IMR-90 (cell line): ENCODE results near the gene LRRC7. TPM values are rescaled to one million over a fixed set of nuclear protein-coding genes. Genes with fewer than 3 reads are reported as not detected.
A peak's percentile ranks its signal among the peaks of the same experiment; 100 is the strongest.

ENCODE experiments used
- ATAC-seq: fragments of 200-7000 bp; cut with Tn5 transposase; 2 replicates; pipeline ENCODE4 v1.9.1; 2020; ENCODE audit warnings: low read depth, mild to moderate bottlenecking, moderate library complexity
- BruUV-seq: library from RNA; stranded (reverse); fragments of 400-500 nt; replicated peaks from 2 replicates; lab custom pipeline; 2021; lab: Mats Ljungman, UMichigan
- CTCF ChIA-PET: fragments of 300-600 bp; formaldehyde crosslinking; extraction: SDS; loops from one replicate; lab custom pipeline; 2021; ENCODE audit warnings: antibody characterized with exemption; lab: Yijun Ruan, JAX
- POLR2A ChIA-PET: fragments of 300-600 bp; sonication (Branson Sonifier 250); formaldehyde crosslinking; loops from one replicate; lab custom pipeline; 2022; ENCODE audit warnings: antibody characterized with exemption; ENCODE audit not compliant: unreplicated experiment; lab: Charles Lee
- DNase-seq: peaks from one replicate; pipeline ENCODE4 v3.0.0; 2013
- H2AFZ ChIP-seq: replicated peaks from 2 replicates; pipeline ENCODE3; 2013; ENCODE audit warnings: low read length, mild to moderate bottlenecking; ENCODE audit not compliant: poor library complexity
- H2AK5ac ChIP-seq: 2 replicates; pipeline ENCODE4 v1.6.1; 2013; ENCODE audit warnings: low read depth, low read length, inconsistent platforms
- H2AK9ac ChIP-seq: replicated peaks from 2 replicates; pipeline ENCODE3; 2013; ENCODE audit warnings: mild to moderate bottlenecking, low read depth, low read length, moderate library complexity; ENCODE audit not compliant: poor library complexity
- H2BK120ac ChIP-seq: 2 replicates; pipeline ENCODE4 v1.6.1; 2013; ENCODE audit warnings: low read depth, low read length, inconsistent platforms
- H2BK15ac ChIP-seq: 3 replicates; pipeline ENCODE4 v1.6.1; 2013; ENCODE audit warnings: low read depth, low read length, inconsistent platforms
- H2BK20ac ChIP-seq: 2 replicates; pipeline ENCODE4 v1.6.1; 2013; ENCODE audit warnings: low read depth, mild to moderate bottlenecking, inconsistent platforms, low read length, moderate library complexity
- H2BK5ac ChIP-seq: 2 replicates; pipeline ENCODE4 v1.6.1; 2013; ENCODE audit warnings: mild to moderate bottlenecking, low read depth, low read length, inconsistent platforms; ENCODE audit not compliant: poor library complexity, severe bottlenecking
- H3K14ac ChIP-seq: replicated peaks from 2 replicates; pipeline ENCODE4 v1.6.1; 2013; ENCODE audit warnings: low read depth, low read length, inconsistent platforms
- H3K18ac ChIP-seq: 2 replicates; pipeline ENCODE4 v1.6.1; 2013; ENCODE audit warnings: low read depth, low read length, control low read depth
- H3K23ac ChIP-seq: 2 replicates; pipeline ENCODE4 v1.6.1; 2013; ENCODE audit warnings: low read depth, low read length, inconsistent platforms
- H3K27ac ChIP-seq: 2 replicates; pipeline ENCODE4 v1.5.1; 2013; ENCODE audit warnings: mild to moderate bottlenecking, control low read depth, low read length; ENCODE audit not compliant: insufficient read depth
- H3K27me3 ChIP-seq: 2 replicates; pipeline ENCODE4 v1.6.1; 2013; ENCODE audit warnings: low read length; ENCODE audit not compliant: control insufficient read depth, insufficient read depth
- H3K36me3 ChIP-seq: 2 replicates; pipeline ENCODE4 v1.6.1; 2013; ENCODE audit warnings: low read length, mixed read lengths; ENCODE audit not compliant: control insufficient read depth, insufficient read depth
- H3K4ac ChIP-seq: 2 replicates; pipeline ENCODE4 v1.6.1; 2013; ENCODE audit warnings: low read depth, low read length, inconsistent platforms
- H3K4me1 ChIP-seq: 2 replicates; pipeline ENCODE4 v1.6.1; 2013; ENCODE audit warnings: low read length, mixed read lengths; ENCODE audit not compliant: control insufficient read depth, insufficient read depth
- H3K4me2 ChIP-seq: 2 replicates; pipeline ENCODE4 v1.6.1; 2013; ENCODE audit warnings: low read depth, mild to moderate bottlenecking, control low read depth, low read length, moderate library complexity
- H3K4me3 ChIP-seq: 2 replicates; pipeline ENCODE4 v1.5.1; 2013; ENCODE audit warnings: low read depth, mild to moderate bottlenecking, control low read depth, low read length, moderate library complexity; ENCODE audit not compliant: insufficient read depth
- H3K56ac ChIP-seq: 2 replicates; pipeline ENCODE4 v1.6.1; 2013; ENCODE audit warnings: low read length, inconsistent platforms; ENCODE audit not compliant: insufficient read depth; ENCODE audit errors: extremely low read depth
- H3K79me1 ChIP-seq, 2 experiments: 2 replicates each; pipeline ENCODE4 v1.6.1; 2013; ENCODE audit warnings: low read length in 2 of 2, inconsistent platforms in 1 of 2, low read depth in 1 of 2
- H3K9ac ChIP-seq: 2 replicates; pipeline ENCODE4 v1.6.1; 2013; ENCODE audit warnings: low read depth, low read length, control low read depth
- H3K9me1 ChIP-seq: 2 replicates; pipeline ENCODE4 v1.6.1; 2013; ENCODE audit warnings: low read length, inconsistent platforms; ENCODE audit not compliant: insufficient read depth
- H3K9me3 ChIP-seq: 2 replicates; pipeline ENCODE4 v1.6.1; 2013; ENCODE audit warnings: low read length; ENCODE audit not compliant: control insufficient read depth, insufficient read depth
- H4K20me1 ChIP-seq: 2 replicates; pipeline ENCODE4 v1.6.1; 2013; ENCODE audit warnings: low read length, inconsistent platforms; ENCODE audit not compliant: insufficient read depth
- H4K5ac ChIP-seq: 2 replicates; pipeline ENCODE4 v1.6.1; 2013; ENCODE audit warnings: mild to moderate bottlenecking, low read depth, low read length, control low read depth
- H4K8ac ChIP-seq, 2 experiments: 2 replicates each; pipeline ENCODE4 v1.6.1; 2013; ENCODE audit warnings: low read depth in 2 of 2, low read length in 2 of 2, control low read depth in 1 of 2, inconsistent platforms in 1 of 2
- H4K91ac ChIP-seq: 2 replicates; pipeline ENCODE4 v1.6.1; 2013; ENCODE audit warnings: low read depth, low read length, inconsistent platforms; ENCODE audit not compliant: insufficient read depth
- BHLHE40 ChIP-seq: fragments of 150-350 bp; IDR thresholded peaks from 2 replicates; pipeline ENCODE4 v1.6.1; 2016; ENCODE audit warnings: mild to moderate bottlenecking, low read depth, low read length
- CEBPB ChIP-seq: IDR thresholded peaks from 2 replicates; pipeline ENCODE4 v1.6.1; 2012; ENCODE audit warnings: low read depth, low read length, improper control_type of control experiment
- CHD1 ChIP-seq: IDR thresholded peaks from 2 replicates; pipeline ENCODE4 v1.6.1; 2012; ENCODE audit warnings: low read depth, low read length, improper control_type of control experiment
- CTCF ChIP-seq: conservative IDR thresholded peaks from 2 replicates; pipeline ENCODE4 v1.5.1; 2012; ENCODE audit warnings: mild to moderate bottlenecking, low read depth, low read length, improper control_type of control experiment
- ELK1 ChIP-seq: fragments of 150-350 bp; IDR thresholded peaks from 2 replicates; pipeline ENCODE4 v1.6.1; 2016; ENCODE audit warnings: low read depth, mild to moderate bottlenecking, low read length, moderate library complexity, borderline replicate concordance
- FOS ChIP-seq: fragments of 150-350 bp; IDR thresholded peaks from 2 replicates; pipeline ENCODE4 v1.6.1; 2016; ENCODE audit warnings: low read depth, low read length
- MAFK ChIP-seq: IDR thresholded peaks from 2 replicates; pipeline ENCODE4 v1.6.1; 2012; ENCODE audit warnings: low read depth, low read length, improper control_type of control experiment
- MAZ ChIP-seq: IDR thresholded peaks from 2 replicates; pipeline ENCODE4 v1.6.1; 2012; ENCODE audit warnings: low read depth, mild to moderate bottlenecking, low read length, improper control_type of control experiment, moderate library complexity, borderline replicate concordance
- NFE2L2 ChIP-seq: fragments of 150-350 bp; IDR thresholded peaks from 2 replicates; pipeline ENCODE4 v1.6.1; 2016; ENCODE audit warnings: low read depth, mild to moderate bottlenecking, low read length
- POLR2A ChIP-seq: IDR thresholded peaks from 2 replicates; pipeline ENCODE4 v1.6.1; 2012; ENCODE audit warnings: mild to moderate bottlenecking, low read depth, low read length
- RAD21 ChIP-seq: IDR thresholded peaks from 2 replicates; pipeline ENCODE4 v1.6.1; 2012; ENCODE audit warnings: low read length, improper control_type of control experiment
- RCOR1 ChIP-seq: IDR thresholded peaks from 2 replicates; pipeline ENCODE4 v1.6.1; 2012; ENCODE audit warnings: mild to moderate bottlenecking, low read length, improper control_type of control experiment; ENCODE audit not compliant: insufficient replicate concordance
- RFX5 ChIP-seq: IDR thresholded peaks from 2 replicates; pipeline ENCODE4 v1.8.0; 2012; ENCODE audit warnings: low read depth, mild to moderate bottlenecking, low read length, moderate library complexity
- SMC3 ChIP-seq: fragments of 150-350 bp; IDR thresholded peaks from 2 replicates; pipeline ENCODE4 v1.6.1; 2016; ENCODE audit warnings: low read depth, mild to moderate bottlenecking, antibody characterized with exemption, low read length, moderate library complexity
- USF2 ChIP-seq: fragments of 150-350 bp; IDR thresholded peaks from 2 replicates; pipeline ENCODE4 v1.6.1; 2017; ENCODE audit warnings: mild to moderate bottlenecking, antibody characterized with exemption, low read length, low read depth
- dilution Hi-C: fragments of 300-500 bp; cut with HindIII; formaldehyde crosslinking; loops from one replicate; pipeline ENCODE4 v1.14.3; 2018; ENCODE audit warnings: low sequenced_read_pairs; ENCODE audit not compliant: unreplicated experiment
- in situ Hi-C: fragments of 300-500 bp; cut with MboI; formaldehyde crosslinking; loops from 3 replicates; pipeline ENCODE4 v1.14.3; 2019; ENCODE audit warnings: low sequenced_read_pairs, inconsistent platforms, mixed read lengths
- intact Hi-C: fragments of 100-400 bp; cut with micrococcal nuclease; formaldehyde crosslinking; loops from 2 replicates; pipeline ENCODE4 v1.10.0; 2022
- polyA plus RNA-seq, 3 experiments: library from polyadenylated mRNA; depleted of rRNA; stranded (reverse); fragments of >200 nt; gene quantifications; 2 replicates each; pipeline ENCODE4 v1.2.3, GENCODE V29; 2012; ENCODE audit warnings: low replicate concordance in 1 of 3
- total RNA-seq: library from RNA; depleted of rRNA; stranded (reverse); fragments of >200 nt; gene quantifications from 2 replicates; pipeline ENCODE4 v1.2.3, GENCODE V29; 2012

Gene LRRC7
- total and polyA plus RNA-seq, 2 of the 4 experiments (the other 2 are of a cell fraction): under 0.01 to 0.02 TPM

- Histone ChIP-seq H3K36me3 (no peaks in the 10 kb centered on the region), H2AK5ac (no peak overlapping the region), H3K23ac (no peak overlapping the region), H3K4ac (no peak overlapping the region), H2BK120ac (no peak overlapping the region), H3K4me3 (no peak overlapping the region), H2AK9ac (no peak overlapping the region), H4K8ac (0 out of 4 replicates have a peak overlapping the region, but pooled peaks of 1 of the 2 experiments have one; percentile 52), H2BK20ac (peak overlapping the region; percentile 37; the same call in 1 of the 2 replicates), H3K27me3 (no peaks in the 10 kb centered on the region), H3K9ac (no peak overlapping the region), H3K27ac (peak overlapping the region; percentile 40; the same call in 1 of the 2 replicates), H4K5ac (no peak overlapping the region), H3K18ac (peak overlapping the region; percentile 7; the same call in 1 of the 2 replicates), H3K56ac (no peak overlapping the region), H3K4me1 (peaks cover 6% of the 10 kb centered on the region), H2BK5ac (peak overlapping the region; percentile 49), H3K14ac (no peak overlapping the region), H2AFZ (no peak overlapping the region), H3K4me2 (no peak overlapping the region; the same call in 1 of the 2 replicates), H3K9me3 (no peaks in the 10 kb centered on the region), H2BK15ac (0 out of 3 replicates have a peak overlapping the region, but pooled peaks have one; percentile 60), H4K20me1 (no peaks in the 10 kb centered on the region), H3K9me1 (0 out of 2 replicates have a peak, but pooled peaks cover 5% of the 10 kb centered on the region), H4K91ac (no peak overlapping the region), H3K79me1 (no peaks in the 10 kb centered on the region)
- in situ Hi-C loops (no loop called here), dilution Hi-C loops (no loop called here), intact Hi-C loops (no loop called here)
- peak; percentile 79 for DNase-seq
- ATAC-seq: peak; percentile 94
- CTCF ChIA-PET: interaction anchor here (0.5 to 0.7 kb wide), 2 partner anchors 59 to 1726 kb away, joined by 3 to 5 read pairs; no protein-coding TSS in a partner anchor
- TF ChIP-seq CTCF (no peak), RFX5 (no peak), POLR2A (no peak), USF2 (no peak), CEBPB (no peak), RAD21 (no peak), FOS (no peak), MAFK (no peak), NFE2L2 (no peak), SMC3 (no peak), BHLHE40 (no peak), ELK1 (no peak), MAZ (no peak), RCOR1 (no peak), CHD1 (no peak)
- no TSS peak for BruUV-seq
- POLR2A ChIA-PET: no interaction called here
Measured at GRCh38 chr1:70072231-70072751, 504.6 kb downstream of the LRRC7 start.
